OCI-LY3 (cell line): ENCODE measurements around the gene TARDBP.

Experiments
- H2AFZ ChIP-seq: fragments of 200-600, 300-600 bp; shearing (Covaris generic); 2 replicates; pipeline ENCODE4 v1.6.0; 2014; ENCODE audit warnings: antibody characterized with exemption, low read depth, low read length
- H3K27ac ChIP-seq: fragments of 200-600, 300-600 bp; sonication (generic); 2 replicates; pipeline ENCODE4 v1.5.1; 2014; ENCODE audit warnings: mild to moderate bottlenecking, low read length, moderate library complexity, mixed read lengths
- H3K27me3 ChIP-seq: fragments of 200-600, 300-600 bp; sonication (generic); 2 replicates; pipeline ENCODE4 v1.6.1; 2014; ENCODE audit warnings: low read depth, low read length, mixed read lengths
- H3K36me3 ChIP-seq: fragments of 200-600, 300-600 bp; sonication (generic); replicated peaks from 2 replicates; pipeline ENCODE3; 2014; ENCODE audit warnings: low read depth, low read length, mixed read lengths
- H3K4me1 ChIP-seq: fragments of 300-600, 200-600 bp; sonication (generic); 2 replicates; pipeline ENCODE4 v1.6.1; 2014; ENCODE audit warnings: low read length, mixed read lengths
- H3K4me2 ChIP-seq: fragments of 200-600, 300-600 bp; sonication (generic); 2 replicates; pipeline ENCODE4 v1.6.1; 2014; ENCODE audit warnings: low read length, mixed read lengths
- H3K4me3 ChIP-seq: fragments of 300-600, 200-600 bp; sonication (generic); 2 replicates; pipeline ENCODE4 v1.5.1; 2014; ENCODE audit warnings: antibody characterized with exemption, mild to moderate bottlenecking, low read length, moderate library complexity
- H3K79me2 ChIP-seq: fragments of 300-600, 200-600 bp; shearing (Covaris generic); 2 replicates; pipeline ENCODE4 v1.6.1; 2014; ENCODE audit warnings: mild to moderate bottlenecking, low read length, mixed read lengths
- H3K9ac ChIP-seq: fragments of 300-600, 200-600 bp; shearing (Covaris generic); 2 replicates; pipeline ENCODE4 v1.6.0; 2014; ENCODE audit warnings: mild to moderate bottlenecking, low read length, moderate library complexity
- H3K9me3 ChIP-seq: fragments of 200-600, 300-600 bp; shearing (Covaris generic); 2 replicates; pipeline ENCODE4 v1.6.1; 2014; ENCODE audit warnings: low read length, mixed read lengths; ENCODE audit not compliant: insufficient read depth
- H4K20me1 ChIP-seq: fragments of 200-600, 300-600 bp; sonication (generic); 2 replicates; pipeline ENCODE4 v1.6.1; 2016; ENCODE audit warnings: low read length, mixed read lengths; ENCODE audit not compliant: insufficient read depth
- CTCF ChIP-seq: fragments of 200-600, 300-600 bp; sonication (generic); IDR thresholded peaks from 2 replicates; pipeline ENCODE4 v1.5.1; 2014; ENCODE audit warnings: antibody characterized with exemption, low read length, low read depth
- EZH2phosphoT487 ChIP-seq: fragments of 200-600 bp; shearing (Covaris generic); IDR thresholded peaks from 2 replicates; pipeline ENCODE4 v1.6.1; 2018; ENCODE audit warnings: antibody characterized with exemption, mixed run types, low read depth

Gene TARDBP

GRCh38 chr1:11054666-11055065 is 42.2 kb downstream of the TARDBP start:
- no peaks in the 10 kb centered on the region for H3K9me3 ChIP-seq
- H3K9ac ChIP-seq: no peak overlapping the region
- no peak overlapping the region for H3K4me2 ChIP-seq
- H3K79me2 ChIP-seq: peaks cover 19% of the 10 kb centered on the region
- TF ChIP-seq CTCF (no peak), EZH2phosphoT487 (no peak)
- H3K4me3 ChIP-seq: no peak overlapping the region
- no peak overlapping the region for H3K27ac ChIP-seq
- peaks cover 3% of the 10 kb centered on the region for H3K36me3 ChIP-seq
- peaks cover 23% of the 10 kb centered on the region for H3K4me1 ChIP-seq
- no peaks in the 10 kb centered on the region for H3K27me3 ChIP-seq
- H4K20me1 ChIP-seq: no peaks in the 10 kb centered on the region
- H2AFZ ChIP-seq: no peak overlapping the region

GRCh38 chr1:11055676-11056075 is 43.2 kb downstream of the TARDBP start:
- Histone ChIP-seq H3K9me3 (no peaks in the 10 kb centered on the region), H3K27ac (no peak overlapping the region), H2AFZ (no peak overlapping the region), H3K9ac (no peak overlapping the region), H3K36me3 (peaks cover 3% of the 10 kb centered on the region), H3K79me2 (peaks cover 26% of the 10 kb centered on the region), H3K4me3 (no peak overlapping the region), H3K4me2 (no peak overlapping the region), H3K4me1 (peaks cover 23% of the 10 kb centered on the region), H3K27me3 (no peaks in the 10 kb centered on the region), H4K20me1 (no peaks in the 10 kb centered on the region)
- TF ChIP-seq EZH2phosphoT487 (no peak), CTCF (no peak)

GRCh38 chr1:11056504-11056903 is 44.0 kb downstream of the TARDBP start:
- Histone ChIP-seq H3K4me3 (no peak overlapping the region), H3K9me3 (no peaks in the 10 kb centered on the region), H3K79me2 (peaks cover 31% of the 10 kb centered on the region), H4K20me1 (no peaks in the 10 kb centered on the region), H2AFZ (no peak overlapping the region), H3K9ac (no peak overlapping the region), H3K36me3 (peaks cover 3% of the 10 kb centered on the region), H3K27ac (no peak overlapping the region), H3K4me2 (no peak overlapping the region), H3K4me1 (peaks cover 23% of the 10 kb centered on the region), H3K27me3 (no peaks in the 10 kb centered on the region)
- no peak for TF ChIP-seq EZH2phosphoT487
- no peak for TF ChIP-seq CTCF

DNA sequence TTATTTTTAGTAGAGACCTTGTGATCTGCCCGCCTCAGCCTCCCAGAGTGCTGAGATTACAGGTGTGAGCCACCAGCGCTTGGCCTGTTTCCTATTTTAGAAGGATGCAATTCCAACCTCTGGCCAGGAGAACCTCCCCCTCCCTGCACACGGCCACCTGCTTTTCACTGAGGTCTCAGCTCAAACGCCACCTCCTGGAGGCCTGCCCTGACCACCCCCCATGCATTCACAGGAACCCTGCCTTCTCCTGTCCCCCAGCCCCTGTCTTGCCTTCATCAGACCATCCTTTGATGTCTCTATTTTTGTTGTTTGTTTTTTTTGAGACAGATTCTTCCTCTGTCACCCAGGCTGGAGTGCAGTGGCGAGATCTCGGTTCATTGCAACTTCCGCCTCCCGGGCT is 45.0 kb downstream of the TARDBP start:
- peaks cover 14% of the 10 kb centered on the region for H3K4me1 ChIP-seq
- H3K79me2 ChIP-seq: peaks cover 31% of the 10 kb centered on the region
- H4K20me1 ChIP-seq: no peaks in the 10 kb centered on the region
- H3K4me3 ChIP-seq: no peak overlapping the region
- TF ChIP-seq CTCF (no peak), EZH2phosphoT487 (no peak)
- H3K27me3 ChIP-seq: no peaks in the 10 kb centered on the region
- no peaks in the 10 kb centered on the region for H3K9me3 ChIP-seq
- no peak overlapping the region for H3K9ac ChIP-seq
- no peak overlapping the region for H3K4me2 ChIP-seq
- peaks cover 3% of the 10 kb centered on the region for H3K36me3 ChIP-seq
- no peak overlapping the region for H2AFZ ChIP-seq
- no peak overlapping the region for H3K27ac ChIP-seq
